Motor neuron (in vitro differentiated cells): ENCODE measurements around the gene ARL11. TPM values are rescaled to one million over a fixed set of nuclear protein-coding genes. Genes with fewer than 3 reads are reported as not detected.
A peak's percentile ranks its signal among the peaks of the same experiment; 100 is the strongest.

ENCODE experiments used
- ATAC-seq, 8 experiments: fragments of 200-7000 bp; cut with Tn5 transposase; replicated peaks in 6 of 8; 2 replicates each; pipeline ENCODE4 v1.8.0; 2021; ENCODE audit warnings: mild to moderate bottlenecking in 8 of 8, moderate library complexity in 8 of 8
- H3K27ac ChIP-seq, 2 donors: fragments of 250-450 bp; sonication (Bioruptor Pico); 2 replicates each; pipeline ENCODE4 v1.9.0; 2021; ENCODE audit warnings: antibody characterized with exemption in 2 of 2, mild to moderate bottlenecking in 2 of 2, moderate library complexity in 1 of 2
- H3K4me1 ChIP-seq, 2 donors: fragments of 250-450 bp; sonication (Bioruptor Pico); replicated peaks in 1 of 2; 2 replicates each; pipeline ENCODE4 v1.6.1; 2021; ENCODE audit warnings: antibody characterized with exemption in 2 of 2, mild to moderate bottlenecking in 2 of 2, moderate library complexity in 1 of 2
- H3K4me3 ChIP-seq, 5 donors: fragments of 250-450 bp; sonication (Bioruptor Pico); 2 replicates each; pipeline ENCODE4 v1.9.0; 2021; ENCODE audit warnings: antibody characterized with exemption in 5 of 5, mild to moderate bottlenecking in 5 of 5, moderate library complexity in 4 of 5
- WGBS, 10 experiments: fragments of 450-650 bp; shearing (Covaris generic); methylation state at CpG; one replicate each; pipeline ENCODE4 v1.0.0; 2022; 5-methylcytosine and 5-hydroxymethylcytosine counted together
- in situ Hi-C, 9 experiments: fragments of 400-800 bp; cut with MboI; loops; one replicate each; pipeline ENCODE4 v1.15.0; 2021; ENCODE audit warnings: low sequenced_read_pairs in 9 of 9, low pct_unique_long_range_greater_than_20kb in 2 of 9; ENCODE audit not compliant: unreplicated experiment in 9 of 9
- total RNA-seq, 8 experiments: library from RNA; unstranded; fragments of 300-600 nt; gene quantifications; 2 replicates each; pipeline versions ENCODE4 v1.2.3 to v1.2.4, GENCODE V29; 2022

Gene ARL11
- total RNA-seq, 8 experiments from 2014 or later: 0.08 to 0.38 (median 0.15) TPM; not detected in 3

DNA sequence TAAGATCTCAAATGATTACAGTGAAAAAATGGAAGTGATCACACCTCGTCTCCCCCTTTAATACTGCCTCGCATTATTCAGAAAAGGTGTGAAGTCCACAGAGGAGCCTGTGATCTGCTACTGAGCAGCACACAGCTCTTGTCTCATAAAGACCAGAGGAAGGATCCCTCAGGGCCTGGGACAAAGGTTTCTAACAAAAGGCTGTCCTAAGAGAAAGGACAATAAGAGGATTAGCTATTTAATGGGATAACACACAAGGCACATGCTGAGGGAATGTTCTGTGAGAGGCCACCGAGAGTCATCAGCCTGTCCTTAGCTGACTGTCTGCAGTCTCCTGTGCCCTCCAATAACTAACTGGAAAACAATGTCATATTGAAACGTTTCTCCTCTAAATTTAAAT lies 36.3 kb downstream of the ARL11 start:
- in situ Hi-C loops: loop anchor here in 3 of 9 experiments (25.0 kb wide), 1 partner anchor 173 kb away; no protein-coding TSS in a partner anchor
- no peak for ATAC-seq

DNA sequence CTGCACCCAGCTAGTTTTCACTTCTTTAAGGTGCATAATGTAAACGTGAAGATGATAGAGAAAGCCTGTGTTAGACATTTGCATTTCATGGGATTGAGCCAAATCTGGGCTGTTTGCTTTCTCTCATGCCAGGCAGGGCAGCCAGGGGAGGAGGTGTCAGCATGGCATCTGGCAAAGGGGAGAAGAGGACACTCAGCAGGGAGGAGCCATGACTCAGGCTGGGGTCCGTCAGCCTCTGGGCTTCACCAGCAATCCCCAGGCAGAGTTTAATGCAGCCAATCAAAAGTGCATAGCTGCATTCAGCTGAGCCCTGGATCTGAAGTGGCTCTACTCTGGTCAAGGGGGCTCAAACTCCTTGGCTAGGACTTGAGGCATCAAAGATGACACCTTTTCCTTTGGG lies 39.5 kb downstream of the ARL11 start:
- in situ Hi-C loops: loop anchor here in 3 of 9 experiments (25.0 kb wide), 1 partner anchor 170 kb away; no protein-coding TSS in a partner anchor
- H3K4me1 ChIP-seq: peaks cover 0 to 11% of the 10 kb centered on the region in 2 donors
- 33 to 100% (median 83%) methylated on average over 1 to 2 of the region's 2 CpGs; no CpG with 5 or more reads in 5 of the 10 experiments for WGBS, 10 experiments
- H3K4me3 ChIP-seq: no peak overlapping the region
- no peak overlapping the region for H3K27ac ChIP-seq
- ATAC-seq: peak in 2 of 8 experiments; percentile 47 to 66

More for the DNA sequence above, 36.3 kb downstream of the ARL11 start:
- Histone ChIP-seq H3K4me1 (no peaks in the 10 kb centered on the region), H3K4me3 (no peak overlapping the region), H3K27ac (no peak overlapping the region)
- WGBS, 10 experiments: 20 to 95% (median 79%) methylated on average over 1 to 4 of the region's 4 CpGs

DNA sequence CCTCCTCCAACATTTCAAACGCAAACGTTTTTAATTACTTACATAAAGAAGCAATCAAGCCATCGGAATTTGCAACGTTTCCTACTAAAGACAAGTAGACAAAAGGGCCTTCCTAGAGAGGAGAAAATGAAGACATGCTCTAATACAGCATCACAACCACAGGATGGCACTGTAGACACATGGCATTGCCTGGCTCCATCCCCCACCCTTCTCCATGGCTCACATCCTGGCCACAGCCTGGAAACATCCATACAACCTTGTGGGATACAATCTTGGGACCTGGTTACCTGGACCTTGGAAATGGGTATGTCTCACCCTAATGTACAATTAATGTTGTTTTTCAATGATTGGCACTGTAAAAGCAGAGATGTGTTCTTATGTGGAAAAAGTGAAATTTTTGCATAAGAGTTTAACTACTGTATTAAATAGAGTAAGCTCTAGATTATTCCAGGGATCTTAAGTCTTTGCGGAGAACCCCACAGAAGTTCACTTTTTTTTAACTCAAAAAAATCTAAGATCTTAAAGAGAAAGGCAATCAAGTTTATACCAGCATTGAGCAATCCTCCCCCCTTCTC lies 41.5 kb downstream of the ARL11 start:
- Histone ChIP-seq H3K27ac (no peak overlapping the region), H3K4me3 (no peak overlapping the region), H3K4me1 (peaks cover 0 to 11% of the 10 kb centered on the region in 2 donors)
- in situ Hi-C loops: loop anchor here in 4 of 9 experiments (10.0 to 25.0 kb wide), 2 partner anchors 167 to 175 kb away; no protein-coding TSS in a partner anchor
- 23 to 80% (median 61%) methylated on average over 1 to 5 of the region's 5 CpGs; no CpG with 5 or more reads in 1 of the 10 experiments for WGBS, 10 experiments
- ATAC-seq: peak; percentile 83 to 100 (median 99)

DNA sequence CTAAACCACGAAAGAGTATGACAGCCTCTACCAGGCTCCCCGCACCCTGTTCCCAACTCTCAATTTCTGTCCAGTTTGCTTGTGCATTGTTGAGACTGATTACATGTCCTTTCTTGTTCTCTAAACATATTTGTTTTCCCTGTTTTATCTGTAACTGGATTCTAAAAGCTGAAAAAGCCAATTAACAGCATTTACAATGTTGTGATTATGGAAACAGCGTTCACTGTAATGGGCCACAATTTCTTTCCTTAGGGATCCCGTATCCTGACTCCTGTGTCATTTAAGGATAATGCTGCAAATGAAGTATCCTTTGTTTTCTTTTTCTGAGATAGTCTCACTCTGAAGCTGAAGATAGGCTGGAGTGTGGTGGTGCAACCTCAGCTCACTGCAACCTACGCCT lies 42.5 kb downstream of the ARL11 start:
- 80 to 100% (median 94%) methylated on average over 1 to 5 of the region's 5 CpGs for WGBS, 10 experiments
- Histone ChIP-seq H3K4me1 (peaks cover 0 to 11% of the 10 kb centered on the region in 2 donors), H3K27ac (no peak overlapping the region), H3K4me3 (no peak overlapping the region)
- in situ Hi-C loops: loop anchor here in 4 of 9 experiments (10.0 to 25.0 kb wide), 2 partner anchors 166 to 174 kb away; no protein-coding TSS in a partner anchor
- ATAC-seq: peak in 1 of 8 experiments; percentile 17

DNA sequence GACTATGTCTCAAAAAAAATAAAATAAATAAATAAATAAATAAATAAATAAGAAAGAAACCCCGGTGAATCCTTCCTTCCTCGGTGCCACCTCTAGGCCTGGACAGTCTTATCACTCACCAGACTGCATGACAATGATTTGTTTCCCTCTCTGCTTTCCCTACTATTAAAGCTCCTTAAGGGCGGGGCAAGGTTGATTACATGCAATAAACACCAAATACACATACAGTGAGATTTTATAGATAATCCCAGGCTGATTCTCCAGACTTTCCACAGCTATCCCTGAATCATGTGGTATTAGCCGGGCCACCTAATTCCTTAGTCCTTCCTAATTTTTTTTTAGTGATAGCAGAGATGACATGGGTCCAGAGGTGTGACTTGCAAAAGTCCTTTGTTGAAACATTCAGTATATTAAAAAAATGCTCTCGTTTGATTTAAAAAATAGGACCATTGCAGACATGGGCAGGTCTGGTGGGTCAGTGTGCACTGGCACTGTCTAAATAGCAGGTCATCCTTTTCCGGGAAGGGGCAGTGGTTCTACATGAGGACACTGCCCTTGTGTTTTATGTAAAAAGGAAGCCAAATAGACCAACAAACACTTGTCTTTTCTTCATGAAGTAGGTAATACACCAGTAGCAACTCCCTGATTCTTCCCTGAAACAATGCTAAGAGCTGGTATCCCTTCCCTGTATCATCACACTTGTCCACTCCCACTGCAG lies 48.4 kb downstream of the ARL11 start:
- in situ Hi-C loops: loop anchor here in 1 of 9 experiments (10.0 kb wide), 1 partner anchor 168 kb away; no protein-coding TSS in a partner anchor
- no peak for ATAC-seq
- WGBS, 10 experiments: 80 to 97% (median 90%) methylated on average over 2 to 5 of the region's 6 CpGs; no CpG with 5 or more reads in 5 of the 10 experiments
- Histone ChIP-seq H3K4me3 (no peak overlapping the region), H3K27ac (no peak overlapping the region), H3K4me1 (peaks cover 4 to 5% of the 10 kb centered on the region in 2 donors)

DNA sequence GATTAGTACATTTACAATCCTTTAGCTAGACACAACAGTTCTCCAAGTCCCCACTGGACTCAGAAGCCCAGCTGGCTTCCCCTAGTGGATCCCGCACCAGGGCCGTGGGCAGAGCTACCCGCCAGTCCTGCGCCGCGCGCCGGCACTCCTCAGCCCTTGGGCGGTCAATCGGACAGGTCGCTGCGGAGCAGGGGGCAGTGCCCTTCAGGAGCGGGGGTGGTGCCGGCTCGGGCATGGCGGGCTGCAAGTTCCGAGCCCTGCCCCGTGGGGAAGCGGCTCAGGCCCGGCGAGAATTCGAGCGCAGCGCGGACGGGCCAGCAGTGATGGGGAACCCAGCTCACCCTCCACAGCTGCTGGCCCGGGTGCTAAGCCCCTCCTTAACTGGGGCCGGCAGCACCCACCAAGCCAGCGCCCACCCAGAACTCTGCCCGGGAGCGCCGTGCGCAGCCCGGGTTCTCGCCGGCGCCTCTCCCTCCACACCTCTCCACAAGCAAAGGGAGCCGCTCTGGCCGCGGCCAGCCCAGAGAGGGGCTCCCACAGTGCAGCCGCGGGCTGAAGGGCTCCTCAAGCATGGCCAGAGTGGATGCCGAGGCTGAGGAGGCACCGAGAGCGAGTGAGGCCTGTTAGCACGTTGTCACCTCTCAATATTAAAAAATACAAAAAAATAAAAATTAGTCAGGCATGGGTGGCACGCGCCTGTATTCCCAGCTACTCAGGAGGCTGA lies 50.0 kb downstream of the ARL11 start:
- Histone ChIP-seq H3K27ac (no peak overlapping the region), H3K4me3 (no peak overlapping the region), H3K4me1 (peaks cover 4 to 6% of the 10 kb centered on the region in 2 donors)
- no peak for ATAC-seq
- in situ Hi-C loops: loop anchor here in 1 of 9 experiments (10.0 kb wide), 1 partner anchor 166 kb away; no protein-coding TSS in a partner anchor
- WGBS, 10 experiments: 93 to 100% (median 100%) methylated on average over 2 to 15 of the region's 48 CpGs; no CpG with 5 or more reads in 7 of the 10 experiments

DNA sequence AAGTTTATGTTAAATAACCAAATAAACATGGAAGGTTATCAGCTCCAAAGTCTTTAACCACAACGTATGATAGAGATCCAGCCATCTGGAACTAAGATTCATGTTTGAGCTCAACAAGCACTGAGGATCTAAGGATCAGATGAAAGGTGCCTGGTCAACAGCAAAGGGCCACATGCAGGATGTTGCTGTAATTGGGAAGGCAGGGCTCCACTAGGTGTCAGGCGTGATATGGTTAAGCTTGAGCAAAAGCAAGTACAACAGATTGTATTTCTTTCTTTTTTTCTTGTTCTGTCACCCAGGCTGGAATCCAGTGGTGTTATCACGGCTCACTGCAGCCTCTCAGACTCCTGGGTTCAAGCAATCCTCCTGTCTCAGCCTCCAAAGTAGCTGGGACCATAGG lies 50.9 kb downstream of the ARL11 start:
- 67 to 100% (median 89%) methylated on average over 1 to 3 of the region's 3 CpGs for WGBS, 10 experiments
- in situ Hi-C loops: loop anchor here in 1 of 9 experiments (10.0 kb wide), 1 partner anchor 166 kb away; no protein-coding TSS in a partner anchor
- H3K4me3 ChIP-seq: no peak overlapping the region

DNA sequence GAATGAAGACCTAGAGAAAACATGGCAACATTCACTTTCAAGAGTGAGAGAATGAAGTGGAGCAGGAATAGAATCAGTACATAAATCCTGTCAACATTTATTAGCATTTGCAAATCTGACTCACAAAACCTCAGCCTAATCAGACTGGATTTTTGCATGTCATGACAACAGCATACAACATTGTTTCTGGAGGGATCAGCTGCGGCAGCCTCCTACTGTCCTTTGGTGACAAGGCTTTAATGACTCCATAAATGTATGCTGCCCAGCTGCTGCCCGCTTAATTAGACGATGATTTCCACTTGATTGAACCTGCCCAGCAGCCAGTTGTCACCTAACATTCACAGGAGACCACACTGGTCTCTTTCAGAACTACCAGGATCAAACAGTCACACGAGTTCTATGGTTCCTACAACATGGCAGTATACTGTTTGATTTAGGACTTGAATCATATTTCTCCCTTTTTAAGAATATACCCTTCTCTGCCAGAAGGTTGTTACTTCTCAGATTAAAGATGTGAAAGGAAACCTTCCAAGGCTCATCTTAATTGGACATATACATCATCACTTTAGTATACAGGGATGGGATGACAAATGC lies 53.6 kb downstream of the ARL11 start:
- Histone ChIP-seq H3K27ac (no peak overlapping the region), H3K4me3 (no peak overlapping the region), H3K4me1 (peaks cover 4 to 6% of the 10 kb centered on the region in 2 donors)
- in situ Hi-C loops: no loop called here
- 17 to 80% (median 50%) methylated on average over 1 to 4 of the region's 4 CpGs; no CpG with 5 or more reads in 2 of the 10 experiments for WGBS, 10 experiments
- peak; percentile 95 to 100 (median 98) for ATAC-seq

More for the DNA sequence above, 50.9 kb downstream of the ARL11 start:
- Histone ChIP-seq H3K27ac (no peak overlapping the region), H3K4me1 (peaks cover 4 to 6% of the 10 kb centered on the region in 2 donors)
- ATAC-seq: no peak

Other genes with a start within 250 kb of the ARL11 start
- gene CAB39L, start 184.4 kb upstream of the ARL11 start, total RNA-seq: 10 to 100 TPM in 5 of 8 experiments, 1 to 10 TPM in 3; 5.1 to 21.3 (median 10.3) TPM
- gene SETDB2, start 184.2 kb upstream of the ARL11 start, total RNA-seq: 1 to 10 TPM; 4.2 to 9.5 (median 7.6) TPM
- gene PHF11, start 132.6 kb upstream of the ARL11 start, total RNA-seq: 10 to 100 TPM in 3 of 8 experiments, 1 to 10 TPM in 3, under 1 TPM in 2; 0.82 to 28.8 (median 5.5) TPM
- 10 to 100 TPM; 13.6 to 27.5 (median 17.7) TPM for gene RCBTB1, start 42.9 kb upstream of the ARL11 start, total RNA-seq
- gene EBPL, start 63.0 kb downstream of the ARL11 start, total RNA-seq: 10 to 100 TPM; 17.7 to 50.3 (median 26.0) TPM
- gene KPNA3, start 164.2 kb downstream of the ARL11 start, total RNA-seq: 10 to 100 TPM; 17.7 to 39.8 (median 33.6) TPM